Measurements from ENCODE around the gene TBC1D10B.
A peak's percentile ranks its signal among the peaks of the same experiment; 100 is the strongest.

TBC1D10B gene

GRCh38 chr16:30356401-30357084 lies 13.8 kb downstream of the TBC1D10B start:
- H3F3A ChIP-seq (ENCODE audit: low read depth): no peaks in the 10 kb centered on the region
- H3K4me3 ChIP-seq (ENCODE audit: low read length, poor library complexity, severe bottlenecking): peak overlapping the region; percentile 90
- H3K9ac ChIP-seq (ENCODE audit: low read depth, low read length, poor library complexity, severe bottlenecking): peak overlapping the region; percentile 88
- peaks cover 42% of the 10 kb centered on the region; the same call in 1 of the 2 replicates for H3K36me3 ChIP-seq (ENCODE audit: insufficient read depth, low read length)
- peak overlapping the region; percentile 92 for H3K4me2 ChIP-seq (ENCODE audit: low read depth, low read length, poor library complexity, severe bottlenecking)
- peaks cover 80% of the 10 kb centered on the region for H3K79me2 ChIP-seq (ENCODE audit: insufficient read depth, low read length)
- H2AFZ ChIP-seq (ENCODE audit: low read length): no peak overlapping the region
- H4K20me1 ChIP-seq (ENCODE audit: insufficient read depth, low read length, poor library complexity, severe bottlenecking): peaks cover 12% of the 10 kb centered on the region
- H3K4me1 ChIP-seq (ENCODE audit: insufficient read depth, low read length, poor library complexity, severe bottlenecking): peaks cover 18% of the 10 kb centered on the region
- no peaks in the 10 kb centered on the region for H3K27me3 ChIP-seq (ENCODE audit: insufficient read depth, low read length, poor library complexity, severe bottlenecking)
- H3K9me2 ChIP-seq (replicated peaks; ENCODE audit: low read depth, low read length): no peaks in the 10 kb centered on the region
- H3K9me3 ChIP-seq (ENCODE audit: insufficient read depth, low read depth, low read length): no peaks in the 10 kb centered on the region
- TF ChIP-seq, protein P1, sequence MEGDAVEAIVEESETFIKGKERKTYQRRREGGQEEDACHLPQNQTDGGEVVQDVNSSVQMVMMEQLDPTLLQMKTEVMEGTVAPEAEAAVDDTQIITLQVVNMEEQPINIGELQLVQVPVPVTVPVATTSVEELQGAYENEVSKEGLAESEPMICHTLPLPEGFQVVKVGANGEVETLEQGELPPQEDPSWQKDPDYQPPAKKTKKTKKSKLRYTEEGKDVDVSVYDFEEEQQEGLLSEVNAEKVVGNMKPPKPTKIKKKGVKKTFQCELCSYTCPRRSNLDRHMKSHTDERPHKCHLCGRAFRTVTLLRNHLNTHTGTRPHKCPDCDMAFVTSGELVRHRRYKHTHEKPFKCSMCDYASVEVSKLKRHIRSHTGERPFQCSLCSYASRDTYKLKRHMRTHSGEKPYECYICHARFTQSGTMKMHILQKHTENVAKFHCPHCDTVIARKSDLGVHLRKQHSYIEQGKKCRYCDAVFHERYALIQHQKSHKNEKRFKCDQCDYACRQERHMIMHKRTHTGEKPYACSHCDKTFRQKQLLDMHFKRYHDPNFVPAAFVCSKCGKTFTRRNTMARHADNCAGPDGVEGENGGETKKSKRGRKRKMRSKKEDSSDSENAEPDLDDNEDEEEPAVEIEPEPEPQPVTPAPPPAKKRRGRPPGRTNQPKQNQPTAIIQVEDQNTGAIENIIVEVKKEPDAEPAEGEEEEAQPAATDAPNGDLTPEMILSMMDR (conservative IDR thresholded peaks at IDR 0.05; ENCODE audit: low read length): no peak
- TF ChIP-seq EZH2phosphoT487 (IDR thresholded peaks at IDR 0.05; ENCODE audit: borderline replicate concordance): no peak

- Histone ChIP-seq H3K4me2 (ENCODE audit: low read depth, low read length, poor library complexity, severe bottlenecking) (peak overlapping the region; percentile 92), H3K4me1 (ENCODE audit: insufficient read depth, low read length, poor library complexity, severe bottlenecking) (peaks cover 18% of the 10 kb centered on the region), H3K9ac (ENCODE audit: low read depth, low read length, poor library complexity, severe bottlenecking) (peak overlapping the region; percentile 88), H3K79me2 (ENCODE audit: insufficient read depth, low read length) (peaks cover 79% of the 10 kb centered on the region), H3K36me3 (ENCODE audit: insufficient read depth, low read length) (peaks cover 47% of the 10 kb centered on the region; the same call in 1 of the 2 replicates), H3K9me2 (replicated peaks; ENCODE audit: low read depth, low read length) (no peaks in the 10 kb centered on the region), H3K9me3 (ENCODE audit: insufficient read depth, low read depth, low read length) (no peaks in the 10 kb centered on the region), H3F3A (ENCODE audit: low read depth) (no peaks in the 10 kb centered on the region), H4K20me1 (ENCODE audit: insufficient read depth, low read length, poor library complexity, severe bottlenecking) (peaks cover 12% of the 10 kb centered on the region), H2AFZ (ENCODE audit: low read length) (no peak overlapping the region), H3K4me3 (ENCODE audit: low read length, poor library complexity, severe bottlenecking) (peak overlapping the region; percentile 90), H3K27me3 (ENCODE audit: insufficient read depth, low read length, poor library complexity, severe bottlenecking) (no peaks in the 10 kb centered on the region)
- TF ChIP-seq, protein P1 (conservative IDR thresholded peaks at IDR 0.05; ENCODE audit: low read length): no peak
- TF ChIP-seq EZH2phosphoT487 (IDR thresholded peaks at IDR 0.05; ENCODE audit: borderline replicate concordance): no peak
These were observed 14.4 kb downstream of the TBC1D10B start for GRCh38 chr16:30355954-30356308.

- Histone ChIP-seq H3F3A (ENCODE audit: low read depth) (peaks cover 5% of the 10 kb centered on the region; the same call in 1 of the 2 replicates), H2AFZ (ENCODE audit: low read length) (peak within 1 kb of the TSS; percentile 80), H3K9ac (ENCODE audit: low read depth, low read length, poor library complexity, severe bottlenecking) (peak within 1 kb of the TSS; percentile 88), H3K4me3 (ENCODE audit: low read length, poor library complexity, severe bottlenecking) (peak within 1 kb of the TSS; percentile 90), H3K27me3 (ENCODE audit: insufficient read depth, low read length, poor library complexity, severe bottlenecking) (no peaks in the 10 kb centered on the region), H3K9me3 (ENCODE audit: insufficient read depth, low read depth, low read length) (no peaks in the 10 kb centered on the region), H4K20me1 (ENCODE audit: insufficient read depth, low read length, poor library complexity, severe bottlenecking) (peaks cover 12% of the 10 kb centered on the region), H3K36me3 (ENCODE audit: insufficient read depth, low read length) (peaks cover 47% of the 10 kb centered on the region; the same call in 1 of the 2 replicates), H3K4me2 (ENCODE audit: low read depth, low read length, poor library complexity, severe bottlenecking) (peak within 1 kb of the TSS; percentile 92), H3K79me2 (ENCODE audit: insufficient read depth, low read length) (peaks cover 73% of the 10 kb centered on the region), H3K4me1 (ENCODE audit: insufficient read depth, low read length, poor library complexity, severe bottlenecking) (peaks cover 22% of the 10 kb centered on the region), H3K9me2 (replicated peaks; ENCODE audit: low read depth, low read length) (no peaks in the 10 kb centered on the region)
- TF ChIP-seq, protein P1 (conservative IDR thresholded peaks at IDR 0.05; ENCODE audit: low read length): no peak
- TF ChIP-seq EZH2phosphoT487 (IDR thresholded peaks at IDR 0.05; ENCODE audit: borderline replicate concordance): no peak
These were observed 14.9 kb downstream of the TBC1D10B start, which contains the start of gene CD2BP2 for GRCh38 chr16:30355144-30355953. CD2BP2 (minus strand) TSS chr16:30355308; CDS start chr16:30354681, 627 bp downstream.
